DMS79 (cell line): Measurements from ENCODE around the gene MAGI3.
"Not testable (repeated sequence)": the region's sequence is repeated elsewhere in the genome, so short reads cannot be mapped to it uniquely, and the experiment has no call there.

Experiments used
- DNase-seq: peaks from one replicate; lab custom pipeline; 2025; lab: John Stamatoyannopoulos, UW

MAGI3 gene

DNA sequence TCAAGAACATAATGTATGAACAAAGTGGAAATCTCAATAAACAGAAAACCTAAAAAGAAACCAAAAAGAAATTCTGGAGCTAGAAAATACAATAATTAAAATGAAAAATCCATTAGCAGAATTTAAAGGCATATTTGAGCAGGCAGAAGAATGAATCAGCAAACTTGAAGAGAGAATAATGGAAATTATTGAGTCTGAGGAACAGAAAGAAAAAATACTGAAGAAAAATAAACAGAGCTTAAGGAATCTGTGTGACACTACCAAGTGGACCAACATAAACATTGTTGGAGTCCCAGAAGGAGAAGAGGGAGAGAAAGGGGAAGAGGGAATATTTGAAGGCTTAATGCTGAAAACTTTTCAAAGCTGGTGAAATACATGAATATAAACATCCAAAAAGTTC lies 54.5 kb downstream of the MAGI3 start:
- no peak for DNase-seq

- peak; percentile 8 for DNase-seq
These were observed 61.4 kb downstream of the MAGI3 start for GRCh38 chr1:113451710-113452109.

DNA sequence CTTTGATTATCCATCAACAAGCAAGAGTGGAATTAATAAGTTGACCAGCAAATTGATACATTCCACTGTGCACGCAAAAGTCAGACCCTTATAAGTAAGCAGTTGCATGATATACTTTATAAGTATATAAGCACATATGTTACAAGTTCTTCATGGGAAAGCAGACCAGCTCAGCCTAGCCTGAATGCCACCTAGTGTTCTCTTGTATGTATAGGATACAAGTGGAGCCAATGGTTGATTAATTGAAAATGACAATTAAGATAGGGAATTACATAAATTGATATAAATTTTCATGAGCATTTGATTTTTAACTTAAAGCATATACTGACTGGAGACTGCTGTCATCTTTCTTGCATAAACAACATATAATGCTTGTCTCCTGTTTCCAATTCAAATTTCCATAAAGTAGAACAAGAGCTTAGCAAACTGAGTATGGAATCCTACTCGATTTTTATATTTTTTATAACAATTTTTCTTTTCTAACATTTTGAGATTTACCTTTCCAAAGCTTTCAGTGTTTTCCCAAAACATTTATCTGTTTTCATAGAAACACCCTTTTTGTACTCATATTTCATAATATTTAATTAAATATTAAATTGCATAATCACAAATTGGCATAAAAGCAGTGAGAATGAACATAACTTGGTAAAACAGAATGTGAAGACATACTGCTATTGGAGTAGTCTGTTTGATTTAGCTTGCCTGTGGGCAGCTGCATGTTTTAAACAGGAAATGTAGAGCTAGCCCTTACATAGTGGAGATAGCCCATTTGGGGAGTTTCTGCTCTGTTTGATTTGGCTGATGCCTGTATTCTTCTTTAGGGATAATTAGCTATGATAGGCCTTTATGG lies 62.8 kb downstream of the MAGI3 start:
- no peak for DNase-seq

GRCh38 chr1:113453771-113454083 lies 63.4 kb downstream of the MAGI3 start:
- DNase-seq = peak; percentile 69

DNA sequence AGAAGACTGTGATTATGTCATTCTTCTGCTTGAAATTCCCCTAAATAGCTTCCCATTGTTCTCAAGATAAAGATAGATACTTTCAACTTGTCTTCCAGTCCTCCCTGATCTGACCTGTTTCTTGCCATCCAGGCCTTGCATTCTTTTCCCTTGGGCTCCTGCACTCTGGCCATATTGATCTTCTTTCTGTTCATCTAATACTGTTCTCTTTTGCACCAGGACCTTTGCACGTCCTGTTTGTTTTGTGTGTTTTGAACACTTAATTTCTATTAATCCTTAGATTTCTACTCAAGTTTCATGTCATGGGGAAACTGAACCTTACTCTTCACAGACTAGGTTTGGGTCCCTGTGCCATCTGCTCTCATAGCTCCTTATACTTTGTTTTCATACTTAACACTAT lies 65.1 kb downstream of the MAGI3 start:
- no peak for DNase-seq

- DNase-seq = no peak
These were observed 66.7 kb downstream of the MAGI3 start for GRCh38 chr1:113456967-113457366.

DNA sequence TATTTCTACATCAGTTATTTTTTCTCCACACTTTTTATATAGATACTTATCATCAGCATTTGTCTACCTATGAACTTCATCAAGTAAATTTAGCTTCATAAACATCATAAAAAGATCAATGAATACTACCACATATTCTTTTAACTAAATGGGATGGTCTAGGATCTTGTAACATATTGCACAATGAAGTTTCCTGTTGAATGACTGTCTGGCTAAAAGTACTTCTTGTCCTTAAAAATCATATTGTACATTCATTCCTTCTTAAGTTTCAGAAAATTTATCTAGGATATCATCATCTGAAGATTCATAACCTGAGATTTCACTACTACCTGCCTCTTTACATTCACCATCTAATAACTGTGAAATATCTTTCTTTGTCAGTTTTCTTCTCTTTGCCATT lies 69.0 kb downstream of the MAGI3 start:
- no peak for DNase-seq

DNA sequence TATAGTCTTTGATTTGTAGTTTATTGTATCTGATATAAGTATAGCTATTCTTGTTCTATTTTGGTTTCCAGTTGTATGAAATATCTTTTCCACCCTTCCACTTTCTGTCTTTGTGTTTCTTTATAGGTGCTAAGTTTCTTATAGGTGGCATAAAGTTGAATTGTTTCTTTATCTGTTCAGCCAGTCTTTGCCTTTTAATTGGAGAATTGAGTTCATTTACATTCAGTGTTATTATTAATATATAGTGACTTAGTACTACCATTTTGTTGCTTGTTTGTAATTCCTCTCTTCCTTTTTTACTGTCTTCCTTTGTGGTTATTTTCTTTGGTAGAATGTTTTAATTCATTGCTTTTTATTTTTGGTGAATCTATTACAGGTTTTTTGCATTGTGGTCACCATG lies 77.7 kb downstream of the MAGI3 start:
- no peak for DNase-seq

- not testable (repeated sequence) for DNase-seq
These were observed 88.3 kb downstream of the MAGI3 start for GRCh38 chr1:113478427-113479195.

DNA sequence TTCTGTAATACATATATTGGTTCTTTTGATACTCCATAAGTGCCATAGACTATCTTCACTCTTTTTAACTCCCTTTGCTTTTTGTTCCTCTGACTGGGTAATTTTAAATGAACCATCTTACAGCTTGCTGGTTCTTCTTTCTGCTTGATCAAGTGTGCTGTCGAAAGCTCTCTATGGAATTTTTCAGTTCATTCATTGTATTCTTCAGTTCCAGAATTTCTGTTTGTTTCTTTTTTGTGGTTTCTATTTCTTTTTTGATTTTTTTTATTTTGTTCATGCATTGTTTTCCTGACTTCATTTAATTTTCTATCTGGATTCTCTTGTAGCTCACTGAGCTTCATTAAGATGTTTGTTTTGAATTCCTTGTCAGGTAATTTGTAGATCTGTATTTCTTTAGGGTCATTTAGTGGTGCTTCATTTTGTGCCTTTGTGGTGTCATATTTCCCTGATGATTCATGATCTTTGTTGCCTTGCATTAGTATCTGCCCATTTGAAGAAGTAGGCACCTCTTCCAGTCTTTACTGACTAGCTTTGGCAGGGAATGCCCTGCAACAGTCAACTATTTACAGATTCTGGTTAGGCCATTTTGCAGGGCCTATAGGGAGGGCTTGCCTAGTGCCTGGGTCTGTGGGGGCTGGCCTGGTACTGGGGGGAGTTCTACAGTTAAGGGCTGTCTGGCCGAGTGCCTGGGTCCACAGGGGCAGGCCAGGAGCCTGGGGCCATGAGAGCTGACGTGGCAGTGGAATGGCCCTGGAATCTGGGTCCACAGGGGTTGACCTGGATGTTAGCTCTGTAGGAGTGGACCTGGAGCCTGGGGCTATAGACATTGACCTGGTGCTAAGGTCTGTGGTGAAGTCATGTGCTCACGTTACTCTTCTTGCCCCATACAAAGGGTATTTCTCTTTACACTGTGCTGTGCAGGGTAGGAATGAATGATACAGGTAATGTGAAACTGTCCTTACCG lies 89.7 kb downstream of the MAGI3 start:
- no peak for DNase-seq

DNA sequence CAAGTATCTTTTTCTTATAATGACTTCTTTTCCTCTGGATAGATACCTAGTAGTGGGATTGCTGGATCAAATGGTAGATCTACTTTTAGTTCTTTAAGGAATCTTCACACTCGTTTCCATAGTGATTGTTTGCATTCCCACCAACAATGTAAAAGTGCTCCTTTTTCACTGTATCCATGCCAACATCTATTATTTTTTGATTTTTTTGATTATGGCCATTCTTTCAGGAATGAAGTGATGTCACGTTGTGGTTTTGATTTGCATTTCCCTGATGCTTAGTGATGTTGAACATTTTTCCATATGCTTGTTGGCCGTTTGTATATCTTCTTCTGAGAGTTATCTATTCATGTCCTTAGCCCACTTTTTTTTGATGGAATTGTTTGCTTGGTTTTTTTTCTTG lies 94.8 kb downstream of the MAGI3 start:
- not testable (repeated sequence) for DNase-seq

DNA sequence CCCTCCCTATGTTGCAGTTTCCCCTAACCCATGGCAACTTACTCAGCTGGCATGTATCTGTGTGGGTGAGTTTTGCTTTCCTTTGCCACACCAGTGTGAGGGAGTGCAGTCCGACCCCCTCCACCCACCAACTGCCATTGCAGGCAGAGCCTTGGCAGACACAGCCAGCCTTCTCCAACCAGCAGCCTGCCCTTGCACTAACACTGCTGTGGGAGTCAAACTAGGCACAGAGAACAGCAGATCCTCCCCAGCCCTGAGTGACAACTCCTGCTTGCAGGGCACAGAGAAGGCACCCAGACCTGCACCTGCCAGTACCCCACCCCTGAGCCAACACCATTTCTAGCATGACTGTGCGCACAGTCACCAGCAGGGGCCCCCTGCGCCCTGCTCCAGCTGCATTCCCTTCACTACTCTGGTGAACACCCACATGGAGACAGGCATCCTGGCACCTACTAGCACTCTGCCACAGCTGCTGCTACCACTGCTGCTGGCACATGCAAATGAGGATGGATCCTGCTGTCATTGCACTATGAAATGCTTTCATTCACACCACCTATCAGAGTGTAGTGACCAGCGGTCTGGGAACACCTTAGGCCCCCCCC lies 98.4 kb downstream of the MAGI3 start:
- DNase-seq = no peak

GRCh38 chr1:113490384-113490783 lies 100.1 kb downstream of the MAGI3 start:
- DNase-seq = no peak

- DNase-seq = no peak
These were observed 103.2 kb downstream of the MAGI3 start for GRCh38 chr1:113493533-113493932.

GRCh38 chr1:113505357-113505756 lies 115.0 kb downstream of the MAGI3 start:
- no peak for DNase-seq

DNA sequence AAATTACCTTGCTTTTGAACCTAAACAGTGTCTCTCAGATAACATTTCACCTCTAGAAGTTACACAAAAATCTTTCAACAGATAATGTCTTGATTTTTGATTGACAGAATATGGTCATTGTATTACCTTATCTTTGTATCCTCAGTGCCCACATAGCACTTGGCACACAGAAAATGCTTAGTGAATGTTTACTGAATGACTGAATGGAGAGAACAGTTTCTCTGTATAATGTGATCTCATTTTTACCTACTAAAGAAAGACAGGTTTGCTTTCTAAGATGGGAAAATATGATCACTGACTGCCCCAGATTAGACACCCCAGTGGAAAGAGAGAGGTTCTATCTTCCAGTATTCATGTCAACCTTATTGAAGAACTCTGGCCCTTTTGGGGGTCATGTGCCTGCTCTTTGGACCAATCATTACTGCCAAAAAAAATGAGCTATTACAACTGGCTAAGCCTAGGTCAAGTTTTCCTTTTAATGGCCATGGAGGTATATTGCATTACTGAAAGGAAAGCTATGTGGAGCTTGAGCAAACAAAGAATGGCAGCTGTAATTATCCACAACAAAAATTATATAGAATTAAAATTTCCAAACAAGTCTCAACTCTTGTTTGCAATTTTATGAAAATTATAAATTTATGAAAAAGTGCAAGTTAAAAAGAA lies 117.4 kb downstream of the MAGI3 start:
- no peak for DNase-seq

DNA sequence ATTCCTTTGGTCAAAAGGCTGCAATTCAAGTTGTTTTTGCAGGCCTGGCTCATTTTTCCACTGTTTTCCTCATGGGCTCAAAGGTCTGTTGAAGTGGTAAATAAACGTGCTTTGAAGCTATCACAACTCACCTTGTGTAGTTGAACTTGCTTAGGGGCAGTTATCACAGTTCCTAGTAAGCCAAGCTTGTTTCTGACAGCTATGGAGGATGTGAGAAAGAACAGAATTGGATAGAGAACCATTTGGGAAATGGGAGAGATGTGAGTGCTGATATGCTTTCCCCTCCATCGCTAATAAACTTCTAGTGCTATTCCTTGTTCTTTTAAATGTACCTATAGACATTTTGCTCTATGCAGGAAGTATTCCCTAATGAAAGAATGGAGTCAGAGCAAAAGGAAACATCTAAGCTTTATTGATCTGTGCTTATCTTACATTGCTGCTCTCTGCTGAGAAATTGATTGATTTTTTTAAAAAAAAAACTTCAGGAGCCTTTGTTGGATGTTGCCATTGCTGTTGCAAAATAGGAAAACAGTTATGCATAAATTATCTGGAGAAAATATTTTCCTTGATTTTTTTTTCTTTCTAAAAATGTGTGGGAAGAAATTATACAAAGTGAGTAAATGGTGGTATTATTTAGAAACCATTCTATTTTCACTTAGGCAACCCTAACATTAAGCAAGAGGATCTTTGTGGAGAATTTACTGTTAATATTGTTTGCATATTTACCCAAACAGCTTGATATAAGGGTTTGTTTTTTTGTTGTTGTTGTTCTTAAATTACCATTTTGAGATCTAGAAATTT lies 118.2 kb downstream of the MAGI3 start:
- DNase-seq = no peak

GRCh38 chr1:113509766-113510165 lies 119.5 kb downstream of the MAGI3 start:
- not testable (repeated sequence) for DNase-seq

- no peak for DNase-seq
These were observed 121.0 kb downstream of the MAGI3 start for GRCh38 chr1:113511269-113511668.

GRCh38 chr1:113515498-113515897 lies 125.2 kb downstream of the MAGI3 start:
- DNase-seq = no peak

DNA sequence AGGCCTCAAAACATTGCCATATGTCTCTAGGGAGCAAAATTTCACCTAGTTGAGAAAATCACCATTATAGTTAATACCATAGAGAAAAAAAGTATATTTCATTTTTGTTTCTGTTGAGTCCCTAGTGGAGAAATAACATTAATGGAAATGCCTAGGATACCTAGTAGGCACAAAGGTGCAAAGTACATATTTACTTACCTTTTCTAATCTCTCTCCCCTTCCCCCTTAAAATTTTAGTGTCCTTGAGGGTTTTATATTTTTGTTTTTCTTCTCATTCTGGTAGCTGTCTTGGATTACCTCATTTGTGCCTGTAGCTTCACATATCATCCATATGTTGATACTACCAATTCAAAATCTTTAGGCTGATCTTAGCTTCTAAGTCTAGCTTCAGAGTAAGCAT lies 127.0 kb downstream of the MAGI3 start:
- no peak for DNase-seq
